GM21360 (cell line): ENCODE measurements around the gene CFAP97.

Source experiments
- ATAC-seq: cut with Tn5 transposase; IDR thresholded peaks from one replicate; pipeline ENCODE4 v1.9.1; 2021; ENCODE audit warnings: mild to moderate bottlenecking, moderate library complexity; ENCODE audit not compliant: unreplicated experiment

The CFAP97 gene

GRCh38 chr4:185110375-185110823, 93.4 kb downstream of the CFAP97 start:
- no peak for ATAC-seq

- no peak for ATAC-seq
These were observed 94.1 kb downstream of the CFAP97 start for GRCh38 chr4:185109736-185110135.
